ENCODE results near the gene SMIM11.

SMIM11 gene

GRCh38 chr21:34360488-34361241 is 14.6 kb upstream of the SMIM11 start:
- no peak for TF ChIP-seq POLR2AphosphoS5 (IDR thresholded peaks at IDR 0.05; ENCODE audit: low read depth)
- TF ChIP-seq REST (IDR thresholded peaks at IDR 0.05; ENCODE audit: insufficient replicate concordance, low read depth), result no peak
- no peak for TF ChIP-seq SPI1 (IDR thresholded peaks at IDR 0.05; ENCODE audit: borderline replicate concordance, low read depth)
- TF ChIP-seq CTCF (IDR thresholded peaks at IDR 0.05; ENCODE audit: insufficient read depth, low read length), result no peak
- no peak for TF ChIP-seq GABPA (IDR thresholded peaks at IDR 0.05; ENCODE audit: low read depth)
- Histone ChIP-seq H3K27ac (replicated peaks) (no peak overlapping the region), H3K4me3 (replicated peaks; ENCODE audit: insufficient read depth, low read length) (no peak overlapping the region), H3K27me3 (ENCODE audit: insufficient read depth, poor library complexity, severe bottlenecking) (no peaks in the 10 kb centered on the region)
- DNase-seq (ENCODE audit: low read depth in 1 of 2, low spot score in 1 of 2), result no peak

DNA sequence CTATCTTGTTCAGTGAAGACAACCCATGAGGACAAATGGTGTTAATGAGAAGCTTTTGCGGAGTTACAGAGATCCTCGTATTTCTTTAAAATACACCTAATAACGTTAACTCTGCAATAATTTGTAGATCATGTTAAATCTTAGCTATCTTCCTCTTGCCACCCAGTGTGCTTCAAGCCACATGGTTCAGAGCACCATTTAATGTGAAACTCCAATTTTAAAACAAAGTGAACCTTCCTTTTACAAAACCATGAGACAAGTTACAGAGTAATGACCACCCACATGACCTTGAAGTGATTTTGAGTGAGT is 13.2 kb upstream of the SMIM11 start:
- Histone ChIP-seq H3K27me3 (ENCODE audit: insufficient read depth, poor library complexity, severe bottlenecking) (no peaks in the 10 kb centered on the region), H3K4me3 (replicated peaks; ENCODE audit: insufficient read depth, low read length) (no peak overlapping the region)
- TF ChIP-seq POLR2AphosphoS5 (IDR thresholded peaks at IDR 0.05; ENCODE audit: low read depth) (no peak), SPI1 (IDR thresholded peaks at IDR 0.05; ENCODE audit: borderline replicate concordance, low read depth) (no peak), REST (IDR thresholded peaks at IDR 0.05; ENCODE audit: insufficient replicate concordance, low read depth) (no peak), GABPA (IDR thresholded peaks at IDR 0.05; ENCODE audit: low read depth) (no peak), CTCF (IDR thresholded peaks at IDR 0.05; ENCODE audit: insufficient read depth, low read length) (no peak)

DNA sequence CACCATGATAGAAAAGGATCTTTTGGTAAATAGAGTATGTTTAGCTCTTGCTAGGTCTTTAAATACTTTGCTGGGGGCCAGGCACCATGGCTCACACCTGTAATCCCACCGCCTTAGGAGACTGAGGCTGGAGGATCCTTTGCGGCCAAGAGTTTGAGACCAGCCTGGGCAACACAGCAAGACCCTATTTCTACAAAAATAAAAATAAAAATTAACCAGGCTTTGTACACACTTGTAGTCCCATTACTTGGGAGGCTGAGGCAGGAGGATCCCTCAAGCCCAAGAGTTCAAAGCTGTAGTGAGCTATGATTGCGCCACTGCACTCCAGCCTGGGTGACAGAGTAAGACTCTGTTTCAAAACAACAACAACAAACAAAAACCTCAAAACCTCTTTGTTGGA is 12.6 kb upstream of the SMIM11 start:
- Histone ChIP-seq H3K4me3 (replicated peaks; ENCODE audit: insufficient read depth, low read length) (no peak overlapping the region), H3K27me3 (ENCODE audit: insufficient read depth, poor library complexity, severe bottlenecking) (no peaks in the 10 kb centered on the region), H3K27ac (replicated peaks) (no peak overlapping the region)
- no peak for DNase-seq (ENCODE audit: low read depth in 1 of 2, low spot score in 1 of 2)
- TF ChIP-seq GABPA (IDR thresholded peaks at IDR 0.05; ENCODE audit: low read depth), result no peak
- no peak for TF ChIP-seq SPI1 (IDR thresholded peaks at IDR 0.05; ENCODE audit: borderline replicate concordance, low read depth)
- no peak for TF ChIP-seq CTCF (IDR thresholded peaks at IDR 0.05; ENCODE audit: insufficient read depth, low read length)
- TF ChIP-seq REST (IDR thresholded peaks at IDR 0.05; ENCODE audit: insufficient replicate concordance, low read depth), result no peak
- TF ChIP-seq POLR2AphosphoS5 (IDR thresholded peaks at IDR 0.05; ENCODE audit: low read depth), result no peak

More for the DNA sequence above, 13.2 kb upstream of the SMIM11 start:
- DNase-seq (ENCODE audit: low read depth in 1 of 2, low spot score in 1 of 2), result no peak
- no peak overlapping the region for H3K27ac ChIP-seq (replicated peaks)

Measured in HL-60 (cell line).